SK-N-SH treated with all-trans-retinoic acid at 6 μM for 48 hours (cell line): ENCODE measurements around the gene GRK2.

Experiments
- ATAC-seq: fragments of 200-7000 bp; cut with Tn5 transposase; 3 replicates; pipeline ENCODE4 v1.9.1; 2020; ENCODE audit warnings: mild to moderate bottlenecking, moderate library complexity
- ARNTL ChIP-seq: fragments of 450-650 bp; formaldehyde crosslinking; IDR thresholded peaks from 2 replicates; pipeline ENCODE4 v1.5.0; 2020; ENCODE audit warnings: low read depth, mild to moderate bottlenecking, moderate library complexity, borderline replicate concordance
- BACH2 ChIP-seq: fragments of 250-450 bp; sonication (Bioruptor Pico); IDR thresholded peaks from 2 replicates; pipeline ENCODE4 v1.9.0; 2021; ENCODE audit warnings: mild to moderate bottlenecking, borderline replicate concordance
- CREB5 ChIP-seq: fragments of 250-450 bp; sonication (Bioruptor Pico); IDR thresholded peaks from 2 replicates; pipeline ENCODE4 v1.5.1; 2020; ENCODE audit warnings: low read depth, mild to moderate bottlenecking, moderate library complexity
- CSDC2 ChIP-seq: fragments of 250-450 bp; sonication (Bioruptor Pico); IDR thresholded peaks from 2 replicates; pipeline ENCODE4 v1.5.0; 2020; ENCODE audit warnings: mild to moderate bottlenecking, moderate library complexity
- CSRNP3 ChIP-seq: fragments of 250-450 bp; sonication (Bioruptor Pico); IDR thresholded peaks from 2 replicates; pipeline ENCODE4 v1.5.1; 2021; ENCODE audit warnings: mild to moderate bottlenecking, moderate library complexity
- ESRRG ChIP-seq: fragments of 250-450 bp; sonication (Bioruptor Pico); IDR thresholded peaks from 2 replicates; pipeline ENCODE4 v1.6.1; 2021; ENCODE audit warnings: mild to moderate bottlenecking
- GLIS3 ChIP-seq: fragments of 250-450 bp; sonication (Bioruptor Pico); IDR thresholded peaks from 2 replicates; pipeline ENCODE4 v1.5.0; 2020; ENCODE audit warnings: mild to moderate bottlenecking, moderate library complexity
- ISL1 ChIP-seq: fragments of 250-450 bp; sonication (Bioruptor Pico); IDR thresholded peaks from 2 replicates; pipeline ENCODE4 v2.1.2; 2022; ENCODE audit warnings: mild to moderate bottlenecking, moderate library complexity
- OSR1 ChIP-seq: fragments of 250-450 bp; sonication (Bioruptor Pico); IDR thresholded peaks from 2 replicates; pipeline ENCODE4 v1.8.0; 2022; ENCODE audit warnings: moderate library complexity, mild to moderate bottlenecking, inconsistent platforms
- PATZ1 ChIP-seq: fragments of 250-450 bp; sonication (Bioruptor Pico); IDR thresholded peaks from 2 replicates; pipeline ENCODE4 v1.8.0; 2020; ENCODE audit warnings: mild to moderate bottlenecking, moderate library complexity, borderline replicate concordance
- POU6F1 ChIP-seq: fragments of 250-450 bp; sonication (Bioruptor Pico); IDR thresholded peaks from 2 replicates; pipeline ENCODE4 v1.8.0; 2021; ENCODE audit warnings: low read depth, mild to moderate bottlenecking, moderate library complexity, borderline replicate concordance
- PPARA ChIP-seq: fragments of 250-450 bp; sonication (Bioruptor Pico); IDR thresholded peaks from 2 replicates; pipeline ENCODE4 v1.5.0; 2020; ENCODE audit warnings: mild to moderate bottlenecking, borderline replicate concordance
- RARB ChIP-seq: fragments of 250-450 bp; sonication (Bioruptor Pico); IDR thresholded peaks from 2 replicates; pipeline ENCODE4 v1.8.0; 2021; ENCODE audit warnings: mild to moderate bottlenecking, moderate library complexity
- TCF4 ChIP-seq: fragments of 250-450 bp; sonication (Bioruptor Pico); IDR thresholded peaks from 2 replicates; pipeline ENCODE4 v1.8.0; 2021; ENCODE audit warnings: mild to moderate bottlenecking, moderate library complexity, borderline replicate concordance
- TOX ChIP-seq: fragments of 250-450 bp; sonication (Bioruptor Pico); IDR thresholded peaks from 2 replicates; pipeline ENCODE4 v1.8.0; 2021; ENCODE audit warnings: mild to moderate bottlenecking, moderate library complexity, borderline replicate concordance
- TSHZ2 ChIP-seq: fragments of 250-450 bp; sonication (Bioruptor Pico); IDR thresholded peaks from 2 replicates; pipeline ENCODE4 v1.5.0; 2020; ENCODE audit warnings: mild to moderate bottlenecking, moderate library complexity
- ZC3H10 ChIP-seq: fragments of 250-450 bp; sonication (Bioruptor Pico); IDR thresholded peaks from 2 replicates; pipeline ENCODE4 v1.5.1; 2021; ENCODE audit warnings: mild to moderate bottlenecking, moderate library complexity
- ZFP3 ChIP-seq: fragments of 250-450 bp; sonication (Bioruptor Pico); IDR thresholded peaks from 2 replicates; pipeline ENCODE4 v1.5.0; 2020; ENCODE audit warnings: mild to moderate bottlenecking, moderate library complexity
- ZFP30 ChIP-seq: fragments of 450-650 bp; formaldehyde crosslinking; IDR thresholded peaks from 2 replicates; pipeline ENCODE4 v1.5.0; 2022; ENCODE audit warnings: mild to moderate bottlenecking, moderate library complexity
- ZNF565 ChIP-seq: fragments of 450-650 bp; formaldehyde crosslinking; conservative IDR thresholded peaks from 2 replicates; pipeline ENCODE4 v1.5.0; 2020; ENCODE audit warnings: low read depth, mild to moderate bottlenecking, moderate library complexity

GRK2 gene

GRCh38 chr11:67289651-67290479 is 23.6 kb downstream of the GRK2 start:
- ATAC-seq, result peak; percentile 13; the same call in 2 of the 3 replicates
- TF ChIP-seq BACH2, result no peak
- no peak for TF ChIP-seq PATZ1
- TF ChIP-seq ZFP3, result no peak
- TF ChIP-seq TCF4 (CRISPR knock-in tag), result no peak
- no peak for TF ChIP-seq RARB (CRISPR knock-in tag)
- TF ChIP-seq TOX (CRISPR knock-in tag), result no peak
- TF ChIP-seq PPARA (CRISPR knock-in tag), result no peak
- TF ChIP-seq POU6F1, result no peak
- no peak for TF ChIP-seq ARNTL (CRISPR knock-in tag)
- TF ChIP-seq ZNF565 (CRISPR knock-in tag), result no peak
- no peak for TF ChIP-seq ZFP30 (CRISPR knock-in tag)

GRCh38 chr11:67290801-67291200 is 24.5 kb downstream of the GRK2 start:
- no peak for ATAC-seq
- TF ChIP-seq PPARA (CRISPR knock-in tag) (no peak), RARB (CRISPR knock-in tag) (no peak)

- ATAC-seq, result no peak
- no peak for TF ChIP-seq ZC3H10 (CRISPR knock-in tag)
- TF ChIP-seq OSR1, result no peak
- TF ChIP-seq GLIS3 (CRISPR knock-in tag), result no peak
- no peak for TF ChIP-seq ZFP3
- no peak for TF ChIP-seq CSRNP3 (CRISPR knock-in tag)
- no peak for TF ChIP-seq ISL1 (CRISPR knock-in tag)
- no peak for TF ChIP-seq BACH2
- TF ChIP-seq ESRRG (CRISPR knock-in tag), result no peak
- no peak for TF ChIP-seq PATZ1
- TF ChIP-seq CREB5 (CRISPR knock-in tag), result no peak
- no peak for TF ChIP-seq TOX (CRISPR knock-in tag)
- TF ChIP-seq ARNTL (CRISPR knock-in tag), result no peak
- no peak for TF ChIP-seq TSHZ2 (CRISPR knock-in tag)
- TF ChIP-seq CSDC2 (CRISPR knock-in tag), result no peak
- TF ChIP-seq RARB (CRISPR knock-in tag), result no peak
These were observed 25.5 kb downstream of the GRK2 start for GRCh38 chr11:67291481-67292381.
